ENCODE results near the gene ADGRA1. TPM values are rescaled to one million over a fixed set of nuclear protein-coding genes. Genes with fewer than 3 reads are reported as not detected.

ADGRA1 gene
- total and polyA plus RNA-seq, 2 of the 13 experiments (the other 11 are each of a cell fraction or from before 2014, with no cell fraction given): not detected

DNA sequence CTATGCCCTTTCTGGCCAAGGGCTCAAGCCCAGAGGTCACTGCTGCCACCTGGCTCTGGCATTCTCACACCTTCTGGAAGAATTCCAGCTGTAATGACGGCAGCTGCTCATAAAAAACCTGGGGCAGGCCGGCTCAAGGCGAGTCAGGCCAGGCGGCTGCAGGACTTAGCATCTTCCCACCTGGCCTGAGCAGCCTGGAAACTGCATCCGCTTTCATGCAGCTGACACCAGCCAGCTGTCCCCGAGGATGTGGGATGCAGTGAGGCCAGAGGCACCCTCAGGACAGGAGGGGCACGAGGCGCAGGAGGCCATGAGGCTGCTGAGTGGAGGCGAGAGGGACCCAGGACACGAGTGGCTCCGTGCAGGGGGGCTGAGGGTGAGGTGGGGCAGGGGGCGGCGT, 47.5 kb upstream of the ADGRA1 start (continued):
- TF ChIP-seq KLF11 (CRISPR knock-in tag; IDR thresholded peaks at IDR 0.05): no peak
- no peak for TF ChIP-seq TP53 (CRISPR knock-in tag; conservative IDR thresholded peaks at IDR 0.05)
- no peak for TF ChIP-seq ZNF614 (CRISPR knock-in tag; IDR thresholded peaks at IDR 0.05; ENCODE audit: borderline replicate concordance)
- no peak for TF ChIP-seq FOXA3 (CRISPR knock-in tag; IDR thresholded peaks at IDR 0.05)
- TF ChIP-seq ZNF136 (CRISPR knock-in tag; IDR thresholded peaks at IDR 0.05; ENCODE audit: low read depth): no peak
- TF ChIP-seq RARG (CRISPR knock-in tag; IDR thresholded peaks at IDR 0.05; ENCODE audit: low read depth): no peak
- TF ChIP-seq RNF2 (conservative IDR thresholded peaks at IDR 0.05; ENCODE audit: low read depth): no peak
- TF ChIP-seq, protein P1, sequence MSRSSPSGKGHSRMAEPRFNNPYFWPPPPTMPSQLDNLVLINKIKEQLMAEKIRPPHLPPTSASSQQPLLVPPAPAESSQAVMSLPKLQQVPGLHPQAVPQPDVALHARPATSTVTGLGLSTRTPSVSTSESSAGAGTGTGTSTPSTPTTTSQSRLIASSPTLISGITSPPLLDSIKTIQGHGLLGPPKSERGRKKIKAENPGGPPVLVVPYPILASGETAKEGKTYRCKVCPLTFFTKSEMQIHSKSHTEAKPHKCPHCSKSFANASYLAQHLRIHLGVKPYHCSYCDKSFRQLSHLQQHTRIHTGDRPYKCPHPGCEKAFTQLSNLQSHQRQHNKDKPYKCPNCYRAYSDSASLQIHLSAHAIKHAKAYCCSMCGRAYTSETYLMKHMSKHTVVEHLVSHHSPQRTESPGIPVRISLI (CRISPR knock-in tag; IDR thresholded peaks at IDR 0.05; ENCODE audit: borderline replicate concordance): no peak
- TF ChIP-seq MAFK (conservative IDR thresholded peaks at IDR 0.05 in 1 of 2, IDR thresholded peaks at IDR 0.05 in 1 of 2; ENCODE audit: low read length in 2 of 2): no peak

DNA sequence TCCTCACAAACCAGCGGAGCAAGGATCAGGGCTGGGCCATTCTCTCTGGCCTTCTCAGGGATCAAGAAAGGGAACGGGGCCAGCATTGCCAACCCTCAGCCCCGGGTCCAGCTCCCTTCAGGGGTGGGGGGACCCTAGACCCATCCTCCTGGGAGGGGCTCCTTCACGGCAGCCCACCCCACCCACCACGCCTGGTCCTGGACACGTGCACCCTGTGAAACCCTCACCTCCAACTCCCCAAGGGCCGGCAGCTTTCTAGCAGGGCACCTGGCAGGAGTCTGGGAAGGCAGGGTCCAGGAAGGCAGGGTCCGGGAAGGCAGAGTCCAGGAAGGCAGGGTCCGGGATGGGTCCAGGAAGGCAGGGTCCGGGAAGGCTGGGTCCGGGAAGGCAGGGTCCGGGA, 46.6 kb upstream of the ADGRA1 start:
- BruUV-seq (replicated peaks): no TSS peak
- H3K9me3 ChIP-seq (ENCODE audit: low read length): no peaks in the 10 kb centered on the region

More for the DNA sequence above, 46.6 kb upstream of the ADGRA1 start:
- no peak overlapping the region for H3K9ac ChIP-seq (ENCODE audit: insufficient read depth, low read depth, low read length)
- ATAC-seq: no peak
- no peak overlapping the region for H3K4me3 ChIP-seq (replicated peaks in 1 of 3; ENCODE audit: insufficient read depth in 1 of 3, low read depth in 2 of 3, low read length in 3 of 3)
- no peaks in the 10 kb centered on the region for H3K79me2 ChIP-seq (ENCODE audit: insufficient read depth, low read length)
- peaks cover 22 to 82% of the 10 kb centered on the region in 2 experiments; a peak in 4 of 5 replicates for H3K27me3 ChIP-seq (ENCODE audit: control insufficient read depth in 1 of 2, insufficient read depth in 2 of 2, low read length in 2 of 2)
- H3K36me3 ChIP-seq (replicated peaks in 1 of 2; ENCODE audit: control insufficient read depth in 1 of 2, insufficient read depth in 2 of 2, low read length in 2 of 2): no peaks in the 10 kb centered on the region
- H3K4me2 ChIP-seq (ENCODE audit: low read depth, low read length): no peak overlapping the region
- 25% methylated on average over 8 of the region's 12 CpGs for WGBS (ENCODE audit: low lambda C conversion rate)
- no peaks in the 10 kb centered on the region for H3K4me1 ChIP-seq (ENCODE audit: insufficient read depth, low read length)
- FAIRE-seq: no peak
- no peak for DNase-seq (ENCODE audit: low spot score)
- H2AFZ ChIP-seq (ENCODE audit: low read length): no peak overlapping the region
- in situ Hi-C loops (cut with HindIII; ENCODE audit: extremely low pct_ligation_motif_present, low pct_unique_long_range_greater_than_20kb) (no loop called here), intact Hi-C loops (cut with micrococcal nuclease; ENCODE audit: unreplicated experiment) (no loop called here)
- no peaks in the 10 kb centered on the region for H4K20me1 ChIP-seq (ENCODE audit: insufficient read depth, low read length)
- no peak for TF ChIP-seq PCBP1 (IDR thresholded peaks at IDR 0.05; ENCODE audit: borderline replicate concordance, low read depth, low read length)
- TF ChIP-seq SMARCE1 (IDR thresholded peaks at IDR 0.05; ENCODE audit: borderline replicate concordance): no peak
- no peak for TF ChIP-seq ZNF572 (CRISPR knock-in tag; IDR thresholded peaks at IDR 0.05)
- CTCF ChIA-PET (ENCODE audit: low intra/inter-chr PET ratio, low total read pairs): no interaction called here
- POLR2A ChIA-PET: no interaction called here
- H3K27ac ChIP-seq (ENCODE audit: extremely low read length, insufficient read depth, low read length): no peak overlapping the region

Data from HepG2 (cell line).